ENCODE data around the gene TLL2.

DNA sequence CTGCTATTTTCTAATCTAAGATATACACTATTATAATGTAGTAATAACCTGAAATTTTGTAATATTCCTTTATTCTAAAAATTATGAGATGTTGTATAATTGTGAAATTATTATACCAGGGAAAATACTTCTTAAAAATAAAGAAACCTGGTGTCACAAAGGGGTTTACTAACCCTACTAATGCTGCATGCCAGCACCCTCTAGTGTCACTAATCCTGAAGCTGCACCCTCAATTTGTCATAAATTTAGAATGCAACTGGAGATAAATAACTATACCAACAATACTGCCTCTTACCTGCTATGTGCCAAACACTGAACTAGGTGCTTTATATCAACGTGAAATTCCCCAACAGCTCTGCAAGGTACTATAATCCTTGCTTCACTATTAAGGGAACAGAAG is 42.3 kb upstream of the TLL2 start:
- TF ChIP-seq CTCF (IDR thresholded peaks at IDR 0.05; ENCODE audit: extremely low read depth in 1 of 2, insufficient read depth in 1 of 2, low read depth in 1 of 2, low read length in 2 of 2), result peak; percentile 10 to 20
- no peak for TF ChIP-seq POLR2A (IDR thresholded peaks at IDR 0.05; ENCODE audit: low read depth, low read length)
- no peak for TF ChIP-seq GATA2 (IDR thresholded peaks at IDR 0.05; ENCODE audit: insufficient read depth, insufficient read length, low read depth, low read length)
- no peak for TF ChIP-seq EZH2 (IDR thresholded peaks at IDR 0.05; ENCODE audit: borderline replicate concordance, low read depth, low read length, severe bottlenecking)
- TF ChIP-seq POLR2AphosphoS5 (IDR thresholded peaks at IDR 0.05; ENCODE audit: insufficient read depth, low read depth, low read length), result no peak
- no peak for TF ChIP-seq MAX (IDR thresholded peaks at IDR 0.05; ENCODE audit: insufficient read depth, insufficient read length)
- TF ChIP-seq FOS (IDR thresholded peaks at IDR 0.05; ENCODE audit: borderline replicate concordance, insufficient read depth, low read length), result no peak
- no peak for TF ChIP-seq JUN (IDR thresholded peaks at IDR 0.05; ENCODE audit: borderline replicate concordance, insufficient read depth, insufficient read length, low read depth)
